ENCODE measurements around the gene PGA4. TPM values are rescaled to one million over a fixed set of nuclear protein-coding genes. Genes with fewer than 3 reads are reported as not detected.

PGA4 gene
- total and polyA plus RNA-seq, 9 donors: 0.45 to 9.3 (median 1.4) TPM; not detected in 3

DNA sequence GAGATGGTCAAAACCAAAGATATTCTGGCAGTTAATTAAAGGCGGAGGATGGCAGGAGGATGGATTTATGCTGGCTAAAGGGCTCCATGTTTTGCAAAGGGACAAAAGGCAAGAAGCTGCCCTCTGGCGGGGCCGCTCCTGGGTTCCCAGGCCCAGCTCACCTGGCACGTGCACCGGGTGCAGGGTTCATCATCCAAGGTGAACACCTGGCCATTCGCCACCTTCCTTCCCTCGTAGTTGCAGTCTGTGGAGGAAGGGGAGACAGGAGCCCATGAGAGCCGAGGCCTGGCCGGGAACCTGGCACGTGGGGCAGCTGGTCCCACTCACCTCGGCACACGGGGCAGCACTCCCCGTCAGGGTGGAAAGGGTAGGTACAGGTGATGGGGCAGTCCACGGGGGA, 42.6 kb downstream of the PGA4 start:
- no peaks in the 10 kb centered on the region for H3K9me3 ChIP-seq
- no peaks in the 10 kb centered on the region for H3K36me3 ChIP-seq
- DNase-seq: no peak
- no peaks in the 10 kb centered on the region for H3K4me1 ChIP-seq (ENCODE audit: insufficient read depth)
- no peak overlapping the region for H3K27ac ChIP-seq
- intact Hi-C loops (cut with DNase I): no loop called here
- H3K4me3 ChIP-seq: no peak overlapping the region
- H3K27me3 ChIP-seq: no peaks in the 10 kb centered on the region
- 89 to 92% (median 91%) methylated on average over 14 of the region's 14 CpGs for WGBS, 3 donors
- TF ChIP-seq EP300 (IDR thresholded peaks at IDR 0.05) (no peak), POLR2A (IDR thresholded peaks at IDR 0.05) (no peak)
- TF ChIP-seq, protein P1, sequence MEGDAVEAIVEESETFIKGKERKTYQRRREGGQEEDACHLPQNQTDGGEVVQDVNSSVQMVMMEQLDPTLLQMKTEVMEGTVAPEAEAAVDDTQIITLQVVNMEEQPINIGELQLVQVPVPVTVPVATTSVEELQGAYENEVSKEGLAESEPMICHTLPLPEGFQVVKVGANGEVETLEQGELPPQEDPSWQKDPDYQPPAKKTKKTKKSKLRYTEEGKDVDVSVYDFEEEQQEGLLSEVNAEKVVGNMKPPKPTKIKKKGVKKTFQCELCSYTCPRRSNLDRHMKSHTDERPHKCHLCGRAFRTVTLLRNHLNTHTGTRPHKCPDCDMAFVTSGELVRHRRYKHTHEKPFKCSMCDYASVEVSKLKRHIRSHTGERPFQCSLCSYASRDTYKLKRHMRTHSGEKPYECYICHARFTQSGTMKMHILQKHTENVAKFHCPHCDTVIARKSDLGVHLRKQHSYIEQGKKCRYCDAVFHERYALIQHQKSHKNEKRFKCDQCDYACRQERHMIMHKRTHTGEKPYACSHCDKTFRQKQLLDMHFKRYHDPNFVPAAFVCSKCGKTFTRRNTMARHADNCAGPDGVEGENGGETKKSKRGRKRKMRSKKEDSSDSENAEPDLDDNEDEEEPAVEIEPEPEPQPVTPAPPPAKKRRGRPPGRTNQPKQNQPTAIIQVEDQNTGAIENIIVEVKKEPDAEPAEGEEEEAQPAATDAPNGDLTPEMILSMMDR (IDR thresholded peaks at IDR 0.05): no peak

DNA sequence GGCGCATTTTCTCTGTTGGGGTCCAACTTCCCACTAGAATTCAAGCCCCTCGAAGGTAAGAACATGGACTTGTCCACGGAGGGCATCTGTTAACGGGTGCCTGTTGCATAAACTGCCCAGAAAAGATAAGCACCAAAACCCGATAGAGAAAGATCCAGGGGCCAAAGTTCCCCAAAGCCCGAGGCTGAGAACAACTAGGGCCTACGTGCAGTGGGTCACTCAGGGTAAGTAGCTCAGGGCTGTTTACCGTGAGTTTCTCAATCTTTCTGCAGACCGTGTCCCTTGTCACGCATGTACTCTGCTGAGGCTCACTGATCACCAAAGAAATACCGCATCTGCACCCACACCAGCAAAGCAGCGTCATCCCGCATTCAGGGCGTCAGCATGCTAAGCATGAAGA, 43.2 kb downstream of the PGA4 start:
- WGBS, 3 donors: 89 to 91% (median 90%) methylated on average over 14 of the region's 14 CpGs
- Histone ChIP-seq H3K27ac (no peak overlapping the region), H3K27me3 (no peaks in the 10 kb centered on the region), H3K9me3 (no peaks in the 10 kb centered on the region), H3K4me3 (no peak overlapping the region), H3K36me3 (no peaks in the 10 kb centered on the region), H3K4me1 (ENCODE audit: insufficient read depth) (no peaks in the 10 kb centered on the region)
- no peak for DNase-seq
- intact Hi-C loops (cut with DNase I): no loop called here
- TF ChIP-seq POLR2A (IDR thresholded peaks at IDR 0.05) (no peak), EP300 (IDR thresholded peaks at IDR 0.05) (no peak)
- TF ChIP-seq, protein P1 (IDR thresholded peaks at IDR 0.05): no peak

DNA sequence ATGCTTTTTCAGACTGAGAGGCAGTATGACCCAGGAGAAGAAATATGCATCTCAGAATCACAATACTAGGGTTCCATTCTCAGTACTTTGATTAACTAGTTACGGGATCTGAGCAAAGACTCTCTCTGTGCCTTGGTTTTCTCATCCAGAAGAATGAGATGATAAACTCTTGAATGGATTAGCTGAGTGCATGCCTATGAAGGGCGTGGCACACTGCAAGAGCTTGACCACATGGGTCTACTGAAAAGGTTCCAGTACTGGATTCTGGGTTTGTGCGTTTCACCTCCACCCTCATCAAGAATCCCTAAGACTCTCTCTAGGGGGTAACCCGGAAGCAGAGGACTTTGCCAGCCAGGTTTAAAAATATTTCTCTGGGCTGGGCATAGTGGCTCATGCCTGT, 44.5 kb downstream of the PGA4 start:
- intact Hi-C loops (cut with DNase I): no loop called here
- H3K27ac ChIP-seq: no peak overlapping the region
- WGBS, 3 donors: 87 to 92% (median 90%) methylated on average over 4 of the region's 4 CpGs
- no peaks in the 10 kb centered on the region for H3K4me1 ChIP-seq (ENCODE audit: insufficient read depth)
- TF ChIP-seq EP300 (IDR thresholded peaks at IDR 0.05) (no peak), POLR2A (IDR thresholded peaks at IDR 0.05) (no peak)
- TF ChIP-seq, protein P1 (IDR thresholded peaks at IDR 0.05): no peak
- no peak for DNase-seq
- no peak overlapping the region for H3K4me3 ChIP-seq
- H3K9me3 ChIP-seq: no peaks in the 10 kb centered on the region
- H3K27me3 ChIP-seq: no peaks in the 10 kb centered on the region
- H3K36me3 ChIP-seq: no peaks in the 10 kb centered on the region

DNA sequence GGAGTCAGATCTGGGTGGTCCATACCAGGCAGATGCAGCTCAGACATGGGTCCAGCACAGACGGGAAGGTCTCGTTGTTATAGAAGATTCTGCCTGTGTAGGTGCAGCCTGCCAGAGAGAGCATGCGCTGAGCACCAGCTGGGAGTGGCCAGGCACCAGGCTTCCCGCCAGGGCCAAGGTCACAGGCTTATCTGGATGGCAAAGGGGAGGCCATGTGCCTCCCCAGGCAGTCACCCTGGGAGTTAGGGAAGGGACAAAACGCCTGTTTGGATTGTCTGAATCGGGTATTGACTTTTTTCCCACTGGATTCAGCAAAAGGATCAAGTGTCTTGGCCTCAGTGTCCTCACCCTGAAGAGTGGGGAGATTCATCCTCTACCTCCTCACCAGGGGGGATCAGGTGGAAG, 45.3 kb downstream of the PGA4 start:
- H3K27me3 ChIP-seq: no peaks in the 10 kb centered on the region
- H3K9me3 ChIP-seq: no peaks in the 10 kb centered on the region
- H3K27ac ChIP-seq: no peak overlapping the region
- intact Hi-C loops (cut with DNase I): no loop called here
- H3K4me3 ChIP-seq: no peak overlapping the region
- TF ChIP-seq, protein P1 (IDR thresholded peaks at IDR 0.05): no peak
- TF ChIP-seq POLR2A (IDR thresholded peaks at IDR 0.05): no peak
- no peak for TF ChIP-seq EP300 (IDR thresholded peaks at IDR 0.05)
- H3K4me1 ChIP-seq (ENCODE audit: insufficient read depth): no peaks in the 10 kb centered on the region
- no peaks in the 10 kb centered on the region for H3K36me3 ChIP-seq
- no peak for DNase-seq
- 27 to 52% (median 28%) methylated on average over 6 of the region's 6 CpGs for WGBS, 3 donors

Measured in ovary (tissue), 9 donors.